ENCODE measurements around the gene APPBP2. TPM values are rescaled to one million over a fixed set of nuclear protein-coding genes. Genes with fewer than 3 reads are reported as not detected.

APPBP2 gene
- total RNA-seq, result 10 to 100 TPM; 26.6 to 41.9 (median 30.2) TPM

- no peaks in the 10 kb centered on the region for H3K27me3 ChIP-seq
- TF ChIP-seq POLR2A (IDR thresholded peaks at IDR 0.05) (peak; percentile 87), POLR2AphosphoS5 (IDR thresholded peaks at IDR 0.05) (peak; percentile 81 to 97 (median 96)), CTCF (IDR thresholded peaks at IDR 0.05) (no peak)
- peak within 1 kb of the TSS; percentile 80 to 90 (median 83) for H3K4me3 ChIP-seq
- intact Hi-C loops (cut with DNase I; ENCODE audit: low total_unique reads), result no loop called here
- no peaks in the 10 kb centered on the region for H3K36me3 ChIP-seq
- DNase-seq (ENCODE audit: low spot score in 2 of 2), result peak; percentile 79 to 89
- H3K9me3 ChIP-seq, result no peaks in the 10 kb centered on the region
- peak within 1 kb of the TSS; percentile 97 to 99 for H3K27ac ChIP-seq
- no peaks in the 10 kb centered on the region for H3K4me1 ChIP-seq
Measured at GRCh38 chr17:60525685-60526514, at the start of gene APPBP2. Gene APPBP2, minus strand, starts transcription at chr17:60526242. Its CDS starts 311 bp downstream, at chr17:60525931.

- intact Hi-C loops (cut with DNase I; ENCODE audit: low total_unique reads), result loop anchor here (2.0 kb wide), 1 partner anchor 39 kb away; no protein-coding TSS in a partner anchor
- TF ChIP-seq POLR2AphosphoS5 (IDR thresholded peaks at IDR 0.05) (peak in 1 of 3 donors; percentile 24), CTCF (IDR thresholded peaks at IDR 0.05) (no peak), POLR2A (IDR thresholded peaks at IDR 0.05) (no peak)
- Histone ChIP-seq H3K27ac (peak overlapping the region in 1 of 2 donors; percentile 82), H3K9me3 (no peaks in the 10 kb centered on the region), H3K4me3 (no peak overlapping the region), H3K4me1 (no peaks in the 10 kb centered on the region), H3K27me3 (no peaks in the 10 kb centered on the region), H3K36me3 (no peaks in the 10 kb centered on the region)
- no peak for DNase-seq (ENCODE audit: low spot score in 2 of 2)
Measured at GRCh38 chr17:60573236-60574051, 47.4 kb upstream of the APPBP2 start.

GRCh38 chr17:60565233-60565632 lies 39.2 kb upstream of the APPBP2 start:
- Histone ChIP-seq H3K4me1 (no peaks in the 10 kb centered on the region), H3K4me3 (no peak overlapping the region), H3K27ac (no peak overlapping the region), H3K9me3 (no peaks in the 10 kb centered on the region), H3K36me3 (no peaks in the 10 kb centered on the region), H3K27me3 (no peaks in the 10 kb centered on the region)
- intact Hi-C loops (cut with DNase I; ENCODE audit: low total_unique reads), result no loop called here
- no peak for DNase-seq (ENCODE audit: low spot score in 2 of 2)
- TF ChIP-seq POLR2A (IDR thresholded peaks at IDR 0.05), result no peak
- TF ChIP-seq CTCF (IDR thresholded peaks at IDR 0.05), result no peak
- TF ChIP-seq POLR2AphosphoS5 (IDR thresholded peaks at IDR 0.05), result no peak

- Histone ChIP-seq H3K27me3 (no peaks in the 10 kb centered on the region), H3K36me3 (no peaks in the 10 kb centered on the region), H3K4me1 (no peaks in the 10 kb centered on the region), H3K9me3 (no peaks in the 10 kb centered on the region), H3K4me3 (no peak overlapping the region), H3K27ac (no peak overlapping the region)
- no peak for DNase-seq (ENCODE audit: low spot score in 2 of 2)
- TF ChIP-seq POLR2AphosphoS5 (IDR thresholded peaks at IDR 0.05) (no peak), CTCF (IDR thresholded peaks at IDR 0.05) (no peak), POLR2A (IDR thresholded peaks at IDR 0.05) (no peak)
- intact Hi-C loops (cut with DNase I; ENCODE audit: low total_unique reads), result no loop called here
Measured at GRCh38 chr17:60563743-60564142, 37.7 kb upstream of the APPBP2 start.

All from breast epithelium (tissue), 4 donors.